WERI-Rb-1 (cell line): ENCODE measurements around the gene MYO1B.

Experiments
- DNase-seq: peaks from one replicate; pipeline ENCODE4 v3.0.0-alpha.2; 2020
- H3K27ac ChIP-seq: fragments of 250-450 bp; sonication (Bioruptor Pico); 2 replicates; pipeline ENCODE4 v1.5.1; 2020; ENCODE audit warnings: mild to moderate bottlenecking, moderate library complexity
- H3K27me3 ChIP-seq: fragments of 250-450 bp; sonication (Bioruptor Pico); 2 replicates; pipeline ENCODE4 v1.5.1; 2021; ENCODE audit warnings: mild to moderate bottlenecking, low read depth, moderate library complexity; ENCODE audit not compliant: insufficient read depth, severe bottlenecking
- H3K36me3 ChIP-seq: fragments of 250-450 bp; sonication (Bioruptor Pico); 2 replicates; pipeline ENCODE4 v1.5.1; 2020; ENCODE audit warnings: mild to moderate bottlenecking, moderate library complexity
- H3K4me3 ChIP-seq: 2 replicates; pipeline ENCODE4 v1.5.1; 2011; ENCODE audit warnings: low read depth, mild to moderate bottlenecking, control low read depth, low read length
- H3K9me3 ChIP-seq: fragments of 250-450 bp; sonication (Bioruptor Pico); 2 replicates; pipeline ENCODE4 v1.5.1; 2021; ENCODE audit warnings: mild to moderate bottlenecking, moderate library complexity; ENCODE audit not compliant: severe bottlenecking
- CTCF ChIP-seq: IDR thresholded peaks from 2 replicates; pipeline ENCODE4 v1.5.1; 2011; ENCODE audit warnings: low read depth, mild to moderate bottlenecking, control low read depth, inconsistent platforms, low read length

Gene MYO1B

DNA sequence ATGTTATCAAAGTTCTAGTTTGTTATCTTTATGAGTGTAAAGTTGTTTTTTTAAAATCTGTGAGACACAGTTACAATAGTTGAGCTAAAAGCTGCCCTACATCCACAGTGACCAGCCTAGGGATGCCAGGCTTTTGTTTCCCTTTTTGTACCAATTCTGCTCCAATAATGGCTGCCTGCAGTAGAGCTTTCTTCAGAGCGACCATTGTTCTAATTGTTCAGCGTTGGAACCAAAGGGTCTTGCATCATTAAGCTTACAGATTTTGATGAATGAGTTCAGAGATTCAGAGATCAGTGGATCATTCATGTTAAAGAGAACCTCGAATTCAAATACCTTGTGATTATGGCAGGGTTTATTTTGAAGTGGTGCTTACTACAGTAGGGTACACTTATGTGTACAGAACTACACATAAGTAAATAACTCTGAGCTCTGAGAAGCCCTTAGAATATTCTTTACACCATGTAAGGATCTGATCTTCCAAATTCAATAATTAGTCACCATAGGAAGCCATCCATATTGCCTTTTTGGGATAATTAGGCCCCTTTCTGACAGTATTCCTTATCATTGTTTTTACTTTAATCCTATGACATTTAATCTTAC, 157.9 kb downstream of the MYO1B start:
- Histone ChIP-seq H3K36me3 (no peaks in the 10 kb centered on the region; the same call in none of the 2 replicates), H3K27ac (no peak overlapping the region), H3K27me3 (no peaks in the 10 kb centered on the region), H3K9me3 (no peaks in the 10 kb centered on the region), H3K4me3 (no peak overlapping the region)
- no peak for TF ChIP-seq CTCF
- DNase-seq, result no peak

DNA sequence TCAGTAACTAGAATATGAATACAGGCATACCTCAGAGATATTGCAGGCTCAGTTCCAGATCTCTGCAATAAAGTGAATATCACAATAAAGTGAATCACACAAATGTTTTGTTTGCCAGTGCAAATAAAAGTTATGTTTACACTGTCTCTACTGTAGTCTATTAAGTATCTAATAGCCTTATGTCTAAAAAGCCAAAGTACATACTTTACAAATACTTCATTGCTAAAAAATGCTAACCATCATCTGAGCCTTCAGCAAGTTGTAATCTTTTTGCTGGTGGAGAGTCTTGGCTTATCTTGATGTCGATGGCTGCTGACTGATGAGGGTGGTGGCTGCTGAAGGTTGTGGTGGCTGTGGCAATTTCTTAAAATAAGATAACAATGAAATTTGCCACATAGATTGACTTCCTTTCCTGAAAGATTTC, 159.4 kb downstream of the MYO1B start:
- Histone ChIP-seq H3K4me3 (no peak overlapping the region), H3K27ac (no peak overlapping the region), H3K27me3 (no peaks in the 10 kb centered on the region), H3K36me3 (peaks cover 10% of the 10 kb centered on the region), H3K9me3 (no peaks in the 10 kb centered on the region)
- no peak for TF ChIP-seq CTCF
- no peak for DNase-seq

- Histone ChIP-seq H3K9me3 (no peaks in the 10 kb centered on the region), H3K36me3 (peaks cover 13% of the 10 kb centered on the region)
- no peak for TF ChIP-seq CTCF
Measured at GRCh38 chr2:191405546-191405945, 160.3 kb downstream of the MYO1B start.

GRCh38 chr2:191410646-191411436, 165.6 kb downstream of the MYO1B start:
- Histone ChIP-seq H3K4me3 (no peak overlapping the region), H3K9me3 (no peaks in the 10 kb centered on the region), H3K27ac (no peak overlapping the region), H3K36me3 (peaks cover 30% of the 10 kb centered on the region), H3K27me3 (no peaks in the 10 kb centered on the region)
- no peak for TF ChIP-seq CTCF
- no peak for DNase-seq

More at GRCh38 chr2:191405546-191405945, 160.3 kb downstream of the MYO1B start:
- H3K27ac ChIP-seq, result no peak overlapping the region
- H3K27me3 ChIP-seq, result no peaks in the 10 kb centered on the region
- H3K4me3 ChIP-seq, result no peak overlapping the region
- DNase-seq, result no peak

DNA sequence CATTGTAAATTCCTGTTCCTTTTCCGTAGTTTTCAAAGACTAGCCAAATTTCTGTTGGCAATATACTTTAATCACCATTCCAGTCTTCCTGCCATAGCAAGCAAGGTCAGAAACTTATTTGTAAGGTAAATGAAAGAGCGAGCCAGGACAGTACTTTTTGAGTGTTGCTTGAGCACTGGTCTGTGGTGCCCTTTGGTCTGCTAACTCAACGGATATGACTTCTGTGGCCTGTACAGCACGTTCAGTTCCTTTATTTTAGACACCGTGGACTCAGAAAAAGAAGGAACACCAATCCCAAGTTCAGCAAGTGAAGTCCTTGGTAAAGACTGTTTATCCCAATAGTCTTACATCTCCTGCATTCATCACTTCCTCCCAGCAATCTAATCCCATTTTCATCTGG, 166.3 kb downstream of the MYO1B start:
- Histone ChIP-seq H3K27ac (no peak overlapping the region), H3K36me3 (peaks cover 37% of the 10 kb centered on the region)

More for the DNA sequence above, 166.3 kb downstream of the MYO1B start:
- DNase-seq, result no peak
- Histone ChIP-seq H3K27me3 (no peaks in the 10 kb centered on the region), H3K9me3 (no peaks in the 10 kb centered on the region), H3K4me3 (no peak overlapping the region)
- no peak for TF ChIP-seq CTCF
